ENCODE measurements around the gene GRK1.
A peak's percentile ranks its signal among the peaks of the same experiment; 100 is the strongest.
"Not testable (repeated sequence)": the region's sequence is repeated elsewhere in the genome, so short reads cannot be mapped to it uniquely, and the experiment has no call there.

Gene GRK1

GRCh38 chr13:113667771-113668490 is 912 bp downstream of the GRK1 start:
- DNase-seq = no peak

GRCh38 chr13:113668491-113668971 is 1.5 kb downstream of the GRK1 start:
- DNase-seq = no peak

- DNase-seq = no peak
Measured at GRCh38 chr13:113669231-113669754, 2.3 kb downstream of the GRK1 start.

DNA sequence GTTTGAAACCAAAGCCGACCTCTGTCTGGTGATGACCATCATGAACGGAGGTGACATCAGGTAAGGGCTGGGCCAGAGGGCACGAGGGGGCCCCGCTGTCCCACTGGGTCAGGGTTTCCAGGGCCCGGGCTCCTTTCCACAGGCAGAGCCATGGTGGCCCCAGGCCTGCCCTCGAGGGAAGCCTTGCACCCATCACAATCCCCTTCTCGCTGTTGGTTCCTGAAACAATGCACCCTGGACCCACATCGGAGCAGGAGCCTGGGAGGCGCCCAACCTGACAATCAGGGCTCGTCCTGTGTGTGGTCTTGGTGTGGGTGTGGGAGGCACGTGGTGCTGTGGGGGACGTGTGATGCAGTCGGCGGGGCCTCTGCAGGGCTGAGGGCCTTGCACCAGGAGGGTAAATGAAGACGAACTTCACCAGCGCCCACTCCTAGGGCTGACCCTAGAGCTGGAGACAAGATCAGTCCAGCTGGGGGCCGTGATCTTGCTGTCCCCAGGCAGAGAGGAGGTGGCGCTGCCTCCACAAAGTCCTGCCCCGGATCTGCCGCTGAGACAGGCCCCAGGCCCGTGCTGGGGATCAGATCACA is 2.8 kb downstream of the GRK1 start:
- no peak for DNase-seq

DNA sequence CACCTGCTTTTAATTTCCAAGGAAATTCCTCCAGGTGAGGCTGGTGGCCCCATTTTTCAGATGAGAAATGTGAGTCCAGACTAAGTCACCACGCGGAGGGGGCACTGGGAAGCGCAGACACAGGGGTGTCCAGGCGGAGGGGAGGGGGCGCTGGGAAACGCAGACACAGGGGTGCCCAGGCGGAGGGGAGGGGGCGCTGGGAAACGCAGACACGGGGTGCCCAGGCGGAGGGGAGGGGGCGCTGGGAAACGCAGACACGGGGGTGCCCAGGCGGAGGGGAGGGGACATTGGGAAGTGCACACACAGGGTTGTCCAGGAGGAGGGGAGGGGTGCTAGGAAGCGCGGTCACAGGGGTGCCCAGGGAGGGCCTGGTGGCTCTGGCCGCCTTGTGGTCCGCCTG is 3.5 kb downstream of the GRK1 start:
- DNase-seq = no peak

- DNase-seq = no peak
Measured at GRCh38 chr13:113671066-113672001, 4.3 kb downstream of the GRK1 start.

DNA sequence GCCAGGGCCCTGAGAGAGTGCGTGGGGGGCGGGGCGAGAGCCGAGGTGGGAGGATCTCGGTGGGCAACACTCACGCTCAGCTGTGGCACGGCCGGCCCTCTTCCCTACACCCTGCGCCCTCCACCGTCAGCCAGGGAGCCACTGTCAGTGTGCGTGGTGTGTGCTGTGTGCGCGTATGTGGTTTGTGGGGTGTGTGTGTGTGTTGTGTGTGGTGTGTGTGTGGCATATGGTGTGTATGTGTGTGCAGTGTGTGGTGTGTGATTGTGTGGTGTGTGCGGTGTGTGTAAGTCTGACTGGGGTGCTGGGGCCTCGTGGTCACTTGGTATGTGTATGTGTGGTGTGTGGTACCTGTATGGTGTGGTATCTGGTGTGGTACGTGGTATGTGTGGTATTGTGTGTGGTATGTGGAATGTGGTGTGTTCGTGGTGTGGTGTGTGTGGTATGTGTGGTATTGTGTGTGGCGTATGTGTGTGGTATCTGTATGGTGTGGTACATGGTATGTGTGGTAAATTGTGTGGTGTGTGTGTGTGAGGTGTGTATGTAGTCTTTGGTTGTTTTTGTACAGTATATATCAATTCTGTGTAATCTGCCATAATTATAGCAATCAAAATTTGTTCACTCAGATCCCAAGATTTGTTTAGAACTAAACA is 5.1 kb downstream of the GRK1 start:
- no peak for DNase-seq

GRCh38 chr13:113722921-113723320 is 55.9 kb downstream of the GRK1 start:
- no peak for DNase-seq

GRCh38 chr13:113723410-113724015 is 56.5 kb downstream of the GRK1 start:
- DNase-seq = no peak

DNA sequence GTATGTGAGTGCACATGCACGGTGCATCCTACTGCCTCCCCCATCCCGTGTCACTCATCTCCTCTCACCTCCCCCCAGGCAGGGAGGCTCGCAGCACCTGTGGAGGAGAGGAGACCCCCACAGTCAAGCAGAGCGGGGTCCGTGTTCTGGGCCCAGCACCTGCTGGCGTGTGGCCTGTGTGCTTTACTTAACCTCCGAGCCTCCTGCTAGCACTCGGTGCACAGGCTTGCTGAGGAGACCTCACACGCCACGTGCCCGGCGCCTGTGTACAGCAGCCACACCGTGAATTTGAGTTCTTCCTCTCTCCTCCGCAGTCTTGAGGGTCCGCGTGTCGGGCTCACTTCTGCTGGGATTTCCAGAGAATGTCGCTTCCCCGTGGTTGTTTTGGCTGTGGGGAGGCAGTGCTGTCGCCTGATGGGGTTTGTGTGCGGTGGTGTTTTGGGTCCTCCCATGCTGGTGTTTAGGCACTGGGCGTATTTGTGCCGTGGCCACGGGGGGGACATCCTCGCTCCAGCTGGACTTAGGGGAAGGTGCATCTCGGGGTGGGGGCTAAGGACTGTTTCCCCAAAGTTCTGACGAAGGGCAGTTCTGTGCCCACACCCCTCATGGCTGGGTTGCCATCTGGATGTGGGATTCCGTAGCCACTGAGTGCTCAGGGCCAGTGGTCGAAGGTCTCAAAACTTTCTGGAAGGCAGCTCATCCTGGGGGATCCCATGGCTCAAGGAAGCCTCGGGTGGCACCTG is 57.2 kb downstream of the GRK1 start:
- no peak for DNase-seq

GRCh38 chr13:113724780-113725315 is 57.8 kb downstream of the GRK1 start:
- peak; percentile 91 for DNase-seq

- not testable (repeated sequence) for DNase-seq
Measured at GRCh38 chr13:113725329-113726105, 58.5 kb downstream of the GRK1 start.

- DNase-seq = peak; percentile 52
Measured at GRCh38 chr13:113726106-113726821, 59.2 kb downstream of the GRK1 start.

GRCh38 chr13:113726961-113727411 is 60.0 kb downstream of the GRK1 start:
- no peak for DNase-seq

- no peak for DNase-seq
Measured at GRCh38 chr13:113728571-113729054, 61.6 kb downstream of the GRK1 start.

- DNase-seq = no peak
Measured at GRCh38 chr13:113729187-113730019, 62.4 kb downstream of the GRK1 start.

GRCh38 chr13:113730258-113730691 is 63.3 kb downstream of the GRK1 start:
- DNase-seq = no peak

GRCh38 chr13:113730831-113731191 is 63.8 kb downstream of the GRK1 start:
- no peak for DNase-seq

Measured in NCI-H1105 (cell line).